Erythroblast (primary cell): ENCODE data around the gene PCNT.

Experiments
- GATA1 ChIP-seq: IDR thresholded peaks from 2 replicates; pipeline ENCODE4 v1.6.1; 2011; ENCODE audit warnings: low read depth, mild to moderate bottlenecking, control low read depth, low read length, moderate library complexity
- POLR2A ChIP-seq: IDR thresholded peaks from 2 replicates; pipeline ENCODE4 v1.6.1; 2011; ENCODE audit warnings: mild to moderate bottlenecking, low read length

- TF ChIP-seq POLR2A (no peak), GATA1 (no peak)
Measured at GRCh38 chr21:46428987-46429710, 105.2 kb downstream of the PCNT start.
